A549 (cell line): ENCODE measurements around the gene THAP4. TPM values are rescaled to one million over a fixed set of nuclear protein-coding genes. Genes with fewer than 3 reads are reported as not detected.
"Not testable (repeated sequence)": the region's sequence is repeated elsewhere in the genome, so short reads cannot be mapped to it uniquely, and the experiment has no call there.

Source experiments
- ATAC-seq, 2 experiments: fragments of 200-7000 bp in 1 of 2; fragments of >200 bp in 1 of 2; cut with Nextera tagmentation in 1 of 2; cut with Tn5 transposase in 1 of 2; 3 replicates each; pipeline versions ENCODE4 v1.8.0 to v1.9.1; 2018 to 2020; ENCODE audit warnings: mild to moderate bottlenecking in 1 of 2, moderate library complexity in 1 of 2
- CTCF ChIA-PET: fragments of 300-600 bp; sonication (Branson Sonifier 250); formaldehyde crosslinking; extraction: SDS; loops from one replicate; lab custom pipeline; 2021; ENCODE audit warnings: antibody characterized with exemption, inconsistent platforms; lab: Yijun Ruan, JAX
- POLR2A ChIA-PET: fragments of 350-600 bp; formaldehyde crosslinking; extraction: SDS; loops from one replicate; lab custom pipeline; 2021; ENCODE audit warnings: antibody characterized with exemption, inconsistent platforms; lab: Yijun Ruan, JAX
- DNase-seq, 2 experiments: peaks; one replicate each; pipeline versions ENCODE4 v3.0.0 to v3.0.0-alpha.2; 2011 to 2016; ENCODE audit warnings: low read depth in 1 of 2, low spot score in 1 of 2
- FAIRE-seq: peaks from 2 replicates; lab custom pipeline; 2011; peaks lifted over from hg19 to GRCh38; lab: Jason Lieb, UNC
- H3K27ac ChIP-seq, 2 experiments: fragments of >200 bp; sonication (Bioruptor Twin); formaldehyde crosslinking; 3 replicates each; pipeline ENCODE4 v1.5.1; 2016 to 2017
- H3K4me1 ChIP-seq: fragments of >200 bp; sonication (Bioruptor Twin); formaldehyde crosslinking; 3 replicates; pipeline ENCODE4 v1.6.1; 2016
- H3K4me2 ChIP-seq: fragments of >200 bp; sonication (Bioruptor Twin); formaldehyde crosslinking; 3 replicates; pipeline ENCODE4 v1.6.1; 2016
- H3K4me3 ChIP-seq: fragments of >200 bp; sonication (Bioruptor Twin); formaldehyde crosslinking; 3 replicates; pipeline ENCODE4 v1.5.1; 2016
- H3K9me3 ChIP-seq: fragments of >200 bp; sonication (Bioruptor Twin); formaldehyde crosslinking; 3 replicates; pipeline ENCODE4 v1.6.1; 2016
- ATOH8 ChIP-seq: fragments of 250-450 bp; sonication (Bioruptor Pico); IDR thresholded peaks from 2 replicates; pipeline ENCODE4 v1.5.0; 2020; ENCODE audit warnings: low read depth, mild to moderate bottlenecking, moderate library complexity
- CHD2 ChIP-seq: fragments of 150-350 bp; IDR thresholded peaks from 2 replicates; pipeline ENCODE4 v1.6.1; 2014; ENCODE audit warnings: low read length; ENCODE audit not compliant: partially characterized antibody
- ELK1 ChIP-seq: fragments of 150-350 bp; IDR thresholded peaks from 2 replicates; pipeline ENCODE4 v1.6.1; 2014; ENCODE audit warnings: low read depth, mild to moderate bottlenecking, low read length
- EP300 ChIP-seq, 2 experiments: fragments of >200 bp; sonication (Bioruptor Twin); formaldehyde crosslinking; IDR thresholded peaks; 2 replicates in 1 of 2; 3 replicates in 1 of 2; pipeline ENCODE4 v1.6.1; 2016 to 2017
- HDAC2 ChIP-seq: fragments of 200-600 bp; sonication (generic); IDR thresholded peaks from 2 replicates; pipeline ENCODE4 v1.6.1; 2016
- KDM5A ChIP-seq: fragments of 200-600 bp; sonication (generic); IDR thresholded peaks from 2 replicates; pipeline ENCODE4 v1.6.1; 2016; ENCODE audit warnings: antibody characterized with exemption, mild to moderate bottlenecking
- MAFK ChIP-seq: fragments of 450-650 bp; IDR thresholded peaks from 2 replicates; pipeline ENCODE4 v1.6.1; 2014; ENCODE audit not compliant: partially characterized antibody
- MYC ChIP-seq: IDR thresholded peaks from 2 replicates; pipeline ENCODE4 v1.6.1; 2012; ENCODE audit warnings: mild to moderate bottlenecking, inconsistent platforms, low read length, improper control_type of control experiment, borderline replicate concordance
- NPAS2 ChIP-seq: fragments of 250-450 bp; sonication (Bioruptor Pico); IDR thresholded peaks from 2 replicates; pipeline ENCODE4 v1.8.0; 2022; ENCODE audit warnings: mild to moderate bottlenecking, moderate library complexity, borderline replicate concordance
- POLR2A ChIP-seq: IDR thresholded peaks from 2 replicates; pipeline ENCODE4 v1.6.1; 2012; ENCODE audit warnings: mild to moderate bottlenecking, low read length
- POLR2AphosphoS2 ChIP-seq: conservative IDR thresholded peaks from 2 replicates; pipeline ENCODE4 v1.6.1; 2012; ENCODE audit warnings: low read length, improper control_type of control experiment, inconsistent platforms
- RAD21 ChIP-seq, 2 experiments: fragments of >200 bp in 1 of 2; sonication (Bioruptor Twin) in 1 of 2; formaldehyde crosslinking in 1 of 2; IDR thresholded peaks in 1 of 2; conservative IDR thresholded peaks in 1 of 2; 2 replicates in 1 of 2; 3 replicates in 1 of 2; pipeline ENCODE4 v1.6.1; 2012 to 2018; ENCODE audit warnings: inconsistent platforms in 1 of 2
- RARB ChIP-seq: fragments of 250-450 bp; sonication (Bioruptor Pico); IDR thresholded peaks from 2 replicates; pipeline ENCODE4 v1.8.0; 2021; ENCODE audit warnings: mild to moderate bottlenecking, moderate library complexity
- REST ChIP-seq: fragments of 200-600 bp; sonication (generic); IDR thresholded peaks from 2 replicates; pipeline ENCODE4 v1.6.1; 2016; ENCODE audit warnings: antibody characterized with exemption, mild to moderate bottlenecking, moderate library complexity
- RNF2 ChIP-seq: fragments of 200-600 bp; sonication (generic); IDR thresholded peaks from 2 replicates; pipeline ENCODE4 v1.6.1; 2016; ENCODE audit warnings: low read depth, mild to moderate bottlenecking, antibody characterized with exemption, moderate library complexity, borderline replicate concordance
- TP53 ChIP-seq: fragments of 250-450 bp; sonication (Bioruptor Pico); IDR thresholded peaks from 2 replicates; pipeline ENCODE4 v1.5.0; 2021; ENCODE audit warnings: mild to moderate bottlenecking, moderate library complexity
- ZFP36 ChIP-seq: fragments of 450-650 bp; IDR thresholded peaks from 2 replicates; pipeline ENCODE4 v1.6.1; 2014; ENCODE audit warnings: borderline replicate concordance; ENCODE audit not compliant: partially characterized antibody
- WGBS: methylation state at CpG from one replicate; pipeline ENCODE4 v1.1.6; 2017; ENCODE audit errors: missing lambda C conversion rate; 5-methylcytosine and 5-hydroxymethylcytosine counted together
- polyA plus RNA-seq, 4 experiments: library from polyadenylated mRNA; depleted of rRNA in 3 of 4; stranded (reverse); fragments of >200 nt; fragmentation: RNase III in 1 of 4; extraction: RNeasy Plus Mini Kit Qiagen cat#74134 plus additional on column Dnase treatment in 1 of 4; gene quantifications; 2 replicates in 3 of 4; 3 replicates in 1 of 4; pipeline ENCODE4 v1.2.3, GENCODE V29; 2011 to 2017
- TF ChIP-seq, protein P1 (sequence below): fragments of >200 bp; sonication (Bioruptor Twin); formaldehyde crosslinking; IDR thresholded peaks from 3 replicates; pipeline ENCODE4 v1.6.1; 2016
- TF ChIP-seq, protein P2 (sequence below): IDR thresholded peaks from 2 replicates; pipeline ENCODE4 v1.6.1; 2012

The THAP4 gene
- polyA plus RNA-seq, 2 of the 4 experiments (the other 2 are of a cell fraction) = 36.1 to 51.0 TPM

- 85% methylated on average over 7 of the region's 7 CpGs for WGBS
- DNase-seq (no peak), ATAC-seq (peak; percentile 33 to 39; a peak in 4 of 6 replicates), FAIRE-seq (no peak)
- Histone ChIP-seq H3K4me1 (no peaks in the 10 kb centered on the region), H3K9me3 (no peaks in the 10 kb centered on the region), H3K27ac (no peak overlapping the region), H3K4me3 (no peak overlapping the region), H3K4me2 (no peak overlapping the region)
- ChIA-PET CTCF (interaction anchor here (1.0 kb wide), 1 partner anchor 8 kb away, joined by 4 read pairs; no protein-coding TSS in a partner anchor), POLR2A (no interaction called here)
- TF ChIP-seq MAFK (no peak), TP53 (CRISPR knock-in tag) (no peak), POLR2A (no peak), EP300 (IDR thresholded peaks at IDR 0.05) (no peak), ATOH8 (no peak), KDM5A (no peak), POLR2AphosphoS2 (no peak)
Observed at GRCh38 chr2:241574911-241575623, 61.9 kb downstream of the THAP4 start.

DNA sequence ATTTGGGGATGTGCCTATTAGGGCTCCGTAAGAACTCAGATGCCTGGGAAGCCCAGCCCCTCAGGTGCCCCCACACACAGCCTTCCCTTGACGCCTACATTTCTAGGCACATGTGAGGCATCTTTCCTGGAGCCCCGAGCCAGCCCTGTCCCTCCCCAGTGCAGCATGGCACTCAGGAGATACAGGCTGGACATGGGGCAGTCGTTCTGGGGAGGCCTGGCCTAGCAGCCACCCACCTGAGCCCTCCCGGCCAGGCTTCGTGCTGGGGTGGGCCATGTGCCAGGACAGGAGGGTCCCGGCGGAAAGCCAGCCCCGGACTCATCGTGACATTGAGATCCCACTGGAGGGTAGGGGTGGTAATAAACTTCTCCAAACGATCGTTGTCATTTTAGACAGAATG, 63.2 kb downstream of the THAP4 start:
- Histone ChIP-seq H3K4me1 (no peaks in the 10 kb centered on the region), H3K27ac (no peak overlapping the region)
- DNase-seq (no peak), ATAC-seq (peak; percentile 6 to 16; a peak in 3 of 6 replicates)
- no peak for TF ChIP-seq HDAC2
- no peak for TF ChIP-seq KDM5A
- TF ChIP-seq RAD21 (conservative IDR thresholded peaks at IDR 0.05 in 1 of 2, IDR thresholded peaks at IDR 0.05 in 1 of 2) = no peak
- no peak for TF ChIP-seq ELK1
- no peak for TF ChIP-seq ZFP36
- TF ChIP-seq CHD2 = no peak
- no peak for TF ChIP-seq RARB (CRISPR knock-in tag)
- TF ChIP-seq NPAS2 = no peak
- TF ChIP-seq, all 56 proteins: peak for 0
- WGBS = 88% methylated on average over 11 of the region's 12 CpGs
- CTCF ChIA-PET = interaction anchor here (1.0 kb wide), 1 partner anchor 10 kb away, joined by 4 read pairs; no protein-coding TSS in a partner anchor
- no peak overlapping the region for H3K4me2 ChIP-seq
- no peaks in the 10 kb centered on the region for H3K9me3 ChIP-seq
- POLR2A ChIA-PET = no interaction called here
- FAIRE-seq = no peak
- H3K4me3 ChIP-seq = no peak overlapping the region

DNA sequence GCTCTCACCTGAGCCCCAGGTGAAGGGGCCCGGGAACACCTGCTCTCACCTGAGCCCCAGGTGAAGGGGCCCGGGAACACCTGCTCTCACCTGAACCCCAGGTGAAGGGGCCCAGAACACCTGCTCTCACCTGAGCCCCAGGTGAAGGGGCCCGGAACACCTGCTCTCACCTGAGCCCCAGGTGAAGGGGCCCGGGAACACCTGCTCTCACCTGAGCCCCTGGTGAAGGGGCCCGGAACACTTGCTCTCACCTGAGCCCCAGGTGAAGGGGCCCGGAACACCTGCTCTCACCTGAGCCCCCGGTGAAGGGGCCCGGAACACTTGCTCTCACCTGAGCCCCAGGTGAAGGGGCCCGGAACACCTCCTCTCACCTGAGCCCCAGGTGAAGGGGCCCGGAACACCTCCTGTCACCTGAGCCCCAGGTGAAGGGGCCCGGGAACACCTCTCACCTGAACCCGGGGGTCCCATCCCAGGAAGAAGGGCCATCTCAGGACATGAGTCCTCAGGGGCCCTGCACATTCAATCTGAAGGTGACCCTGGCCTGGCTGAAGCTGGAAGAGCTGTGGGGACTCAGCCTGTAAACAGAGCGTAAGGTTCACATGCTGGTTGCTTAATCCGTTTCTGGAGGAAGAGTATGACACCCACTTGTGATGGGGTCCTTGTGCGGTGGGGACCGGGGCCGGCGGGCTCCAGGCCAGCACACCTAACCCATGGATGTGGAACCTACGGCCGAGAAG, 63.9 kb downstream of the THAP4 start:
- 95% methylated on average over 12 of the region's 20 CpGs for WGBS
- ATAC-seq, H3K4me3 ChIP-seq, H3K4me2 ChIP-seq, POLR2A ChIA-PET, H3K9me3 ChIP-seq, FAIRE-seq, H3K4me1 ChIP-seq, CTCF ChIA-PET, H3K27ac ChIP-seq, DNase-seq: not testable (repeated sequence)

GRCh38 chr2:241571821-241572620, 64.9 kb downstream of the THAP4 start:
- Histone ChIP-seq H3K4me2 (no peak overlapping the region), H3K4me1 (no peaks in the 10 kb centered on the region), H3K9me3 (no peaks in the 10 kb centered on the region), H3K4me3 (no peak overlapping the region), H3K27ac (no peak overlapping the region)
- FAIRE-seq (no peak), ATAC-seq (peak; percentile 11 to 42; a peak in 4 of 6 replicates), DNase-seq (no peak)
- WGBS = 92% methylated on average over 20 of the region's 27 CpGs
- ChIA-PET CTCF (interaction anchor here (1.2 kb wide), 1 partner anchor 29 kb away, joined by 3 read pairs; no protein-coding TSS in a partner anchor), POLR2A (no interaction called here)
- TF ChIP-seq, protein P1, sequence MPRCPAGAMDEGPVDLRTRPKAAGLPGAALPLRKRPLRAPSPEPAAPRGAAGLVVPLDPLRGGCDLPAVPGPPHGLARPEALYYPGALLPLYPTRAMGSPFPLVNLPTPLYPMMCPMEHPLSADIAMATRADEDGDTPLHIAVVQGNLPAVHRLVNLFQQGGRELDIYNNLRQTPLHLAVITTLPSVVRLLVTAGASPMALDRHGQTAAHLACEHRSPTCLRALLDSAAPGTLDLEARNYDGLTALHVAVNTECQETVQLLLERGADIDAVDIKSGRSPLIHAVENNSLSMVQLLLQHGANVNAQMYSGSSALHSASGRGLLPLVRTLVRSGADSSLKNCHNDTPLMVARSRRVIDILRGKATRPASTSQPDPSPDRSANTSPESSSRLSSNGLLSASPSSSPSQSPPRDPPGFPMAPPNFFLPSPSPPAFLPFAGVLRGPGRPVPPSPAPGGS = no peak
- TF ChIP-seq MYC (no peak), REST (no peak), ZFP36 (no peak), RNF2 (no peak)
- TF ChIP-seq, protein P2, sequence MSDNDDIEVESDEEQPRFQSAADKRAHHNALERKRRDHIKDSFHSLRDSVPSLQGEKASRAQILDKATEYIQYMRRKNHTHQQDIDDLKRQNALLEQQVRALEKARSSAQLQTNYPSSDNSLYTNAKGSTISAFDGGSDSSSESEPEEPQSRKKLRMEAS = no peak
